ENCODE results near the gene NSRP1. TPM values are rescaled to one million over a fixed set of nuclear protein-coding genes. Genes with fewer than 3 reads are reported as not detected.
A peak's percentile ranks its signal among the peaks of the same experiment; 100 is the strongest.
"Not testable (repeated sequence)": the region's sequence is repeated elsewhere in the genome, so short reads cannot be mapped to it uniquely, and the experiment has no call there.

The NSRP1 gene
- total RNA-seq, 1 experiment from 2014 or later, result 28.0 TPM

GRCh38 chr17:30229012-30229411, 112.4 kb downstream of the NSRP1 start:
- no peaks in the 10 kb centered on the region for H3K9me3 Mint-ChIP-seq (ENCODE audit: unreplicated experiment)
- intact Hi-C loops (cut with micrococcal nuclease; ENCODE audit: unreplicated experiment), result no loop called here
- POLR2A ChIA-PET, result no interaction called here
- Histone ChIP-seq H3K4me1 (peaks cover 57% of the 10 kb centered on the region), H3K9me3 (no peaks in the 10 kb centered on the region), H3K4me3 (ENCODE audit: low read depth, low read length) (no peak overlapping the region), H3K36me3 (ENCODE audit: control insufficient read depth, insufficient read depth, low read length) (no peaks in the 10 kb centered on the region), H3K27me3 (replicated peaks; ENCODE audit: control insufficient read depth, insufficient read depth, low read length) (no peaks in the 10 kb centered on the region)
- TF ChIP-seq, protein P1, sequence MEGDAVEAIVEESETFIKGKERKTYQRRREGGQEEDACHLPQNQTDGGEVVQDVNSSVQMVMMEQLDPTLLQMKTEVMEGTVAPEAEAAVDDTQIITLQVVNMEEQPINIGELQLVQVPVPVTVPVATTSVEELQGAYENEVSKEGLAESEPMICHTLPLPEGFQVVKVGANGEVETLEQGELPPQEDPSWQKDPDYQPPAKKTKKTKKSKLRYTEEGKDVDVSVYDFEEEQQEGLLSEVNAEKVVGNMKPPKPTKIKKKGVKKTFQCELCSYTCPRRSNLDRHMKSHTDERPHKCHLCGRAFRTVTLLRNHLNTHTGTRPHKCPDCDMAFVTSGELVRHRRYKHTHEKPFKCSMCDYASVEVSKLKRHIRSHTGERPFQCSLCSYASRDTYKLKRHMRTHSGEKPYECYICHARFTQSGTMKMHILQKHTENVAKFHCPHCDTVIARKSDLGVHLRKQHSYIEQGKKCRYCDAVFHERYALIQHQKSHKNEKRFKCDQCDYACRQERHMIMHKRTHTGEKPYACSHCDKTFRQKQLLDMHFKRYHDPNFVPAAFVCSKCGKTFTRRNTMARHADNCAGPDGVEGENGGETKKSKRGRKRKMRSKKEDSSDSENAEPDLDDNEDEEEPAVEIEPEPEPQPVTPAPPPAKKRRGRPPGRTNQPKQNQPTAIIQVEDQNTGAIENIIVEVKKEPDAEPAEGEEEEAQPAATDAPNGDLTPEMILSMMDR (IDR thresholded peaks at IDR 0.05; ENCODE audit: insufficient read depth in 1 of 2, low read depth in 1 of 2, low read length in 1 of 2, severe bottlenecking in 1 of 2, unreplicated experiment in 1 of 2), result no peak
- CTCF ChIA-PET, result no interaction called here
- H3K27ac Mint-ChIP-seq (ENCODE audit: unreplicated experiment), result peak overlapping the region; percentile 93
- DNase-seq, result no peak
- H3K4me1 Mint-ChIP-seq (ENCODE audit: low read depth, unreplicated experiment), result peaks cover 64% of the 10 kb centered on the region
- no peak overlapping the region for H3K4me3 Mint-ChIP-seq (ENCODE audit: unreplicated experiment)
- no TSS peak for BruUV-seq (replicated peaks)
- H3K27me3 Mint-ChIP-seq (ENCODE audit: insufficient read depth, unreplicated experiment), result no peaks in the 10 kb centered on the region
- H3K36me3 Mint-ChIP-seq (ENCODE audit: insufficient read depth, unreplicated experiment), result peaks cover 16% of the 10 kb centered on the region

DNA sequence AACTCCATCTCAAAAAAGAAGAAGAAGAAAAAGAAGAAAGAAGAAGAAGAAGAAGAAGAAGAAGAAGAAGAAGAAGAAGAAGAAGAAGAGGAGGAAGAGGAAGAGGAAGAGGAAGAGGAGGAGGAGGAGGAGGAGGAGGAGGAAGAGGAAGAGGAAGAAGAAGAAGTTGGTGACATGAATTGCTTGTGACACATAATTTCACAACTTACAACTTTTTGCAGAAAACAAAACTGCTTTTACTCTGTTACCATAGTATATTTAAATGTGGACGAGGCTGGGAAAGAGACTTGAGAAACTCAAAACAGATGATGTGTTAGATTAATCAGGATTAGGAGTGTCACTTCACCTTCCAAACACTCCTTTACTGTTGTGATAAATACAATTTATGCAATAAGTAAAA, 113.4 kb downstream of the NSRP1 start:
- POLR2A ChIA-PET; BruUV-seq (replicated peaks); H3K4me3 Mint-ChIP-seq (ENCODE audit: unreplicated experiment); DNase-seq; intact Hi-C loops (cut with micrococcal nuclease; ENCODE audit: unreplicated experiment); H3K27me3 Mint-ChIP-seq (ENCODE audit: insufficient read depth, unreplicated experiment); H3K27me3 ChIP-seq (replicated peaks; ENCODE audit: control insufficient read depth, insufficient read depth, low read length); H3K36me3 Mint-ChIP-seq (ENCODE audit: insufficient read depth, unreplicated experiment); H3K27ac Mint-ChIP-seq (ENCODE audit: unreplicated experiment); H3K4me3 ChIP-seq (ENCODE audit: low read depth, low read length); H3K9me3 Mint-ChIP-seq (ENCODE audit: unreplicated experiment); H3K36me3 ChIP-seq (ENCODE audit: control insufficient read depth, insufficient read depth, low read length); H3K9me3 ChIP-seq: not testable (repeated sequence)
- peaks cover 63% of the 10 kb centered on the region for H3K4me1 Mint-ChIP-seq (ENCODE audit: low read depth, unreplicated experiment)
- peaks cover 51% of the 10 kb centered on the region for H3K4me1 ChIP-seq
- CTCF ChIA-PET, result interaction anchor here (0.7 kb wide), 1 partner anchor 35 kb away, joined by 7 read pairs; no protein-coding TSS in a partner anchor

GRCh38 chr17:30230596-30231125, 114.0 kb downstream of the NSRP1 start:
- Histone ChIP-seq H3K4me3 (ENCODE audit: low read depth, low read length) (no peak overlapping the region), H3K4me1 (peaks cover 49% of the 10 kb centered on the region), H3K9me3 (no peaks in the 10 kb centered on the region), H3K36me3 (ENCODE audit: control insufficient read depth, insufficient read depth, low read length) (no peaks in the 10 kb centered on the region), H3K27me3 (replicated peaks; ENCODE audit: control insufficient read depth, insufficient read depth, low read length) (no peaks in the 10 kb centered on the region)
- ChIA-PET CTCF (no interaction called here), POLR2A (no interaction called here)
- intact Hi-C loops (cut with micrococcal nuclease; ENCODE audit: unreplicated experiment), result no loop called here
- BruUV-seq (replicated peaks), result no TSS peak
- Mint-ChIP-seq H3K4me3 (ENCODE audit: unreplicated experiment) (no peak overlapping the region), H3K4me1 (ENCODE audit: low read depth, unreplicated experiment) (peaks cover 57% of the 10 kb centered on the region), H3K9me3 (ENCODE audit: unreplicated experiment) (no peaks in the 10 kb centered on the region), H3K27ac (ENCODE audit: unreplicated experiment) (no peak overlapping the region), H3K27me3 (ENCODE audit: insufficient read depth, unreplicated experiment) (no peaks in the 10 kb centered on the region), H3K36me3 (ENCODE audit: insufficient read depth, unreplicated experiment) (peaks cover 6% of the 10 kb centered on the region)
- DNase-seq, result peak in 1 of 2 experiments; percentile 34
- TF ChIP-seq, protein P1 (IDR thresholded peaks at IDR 0.05; ENCODE audit: insufficient read depth in 1 of 2, low read depth in 1 of 2, low read length in 1 of 2, severe bottlenecking in 1 of 2, unreplicated experiment in 1 of 2), result peak in 1 of 2 experiments; percentile 17
